Measurements from ENCODE around the gene RAB23.
"Not testable (repeated sequence)": the region's sequence is repeated elsewhere in the genome, so short reads cannot be mapped to it uniquely, and the experiment has no call there.

The RAB23 gene

GRCh38 chr6:57221936-57222742, at the start of gene RAB23:
Gene RAB23, minus strand, starts transcription at chr6:57222307. Its CDS starts 11,927 bp downstream, at chr6:57210380.
- peak; percentile 75 for DNase-seq

- DNase-seq = no peak
Observed at GRCh38 chr6:57268294-57268640, 46.2 kb upstream of the RAB23 start.

- peak; percentile 14 for DNase-seq
Observed at GRCh38 chr6:57267586-57268293, 45.6 kb upstream of the RAB23 start.

- DNase-seq = no peak
Observed at GRCh38 chr6:57265755-57266221, 43.7 kb upstream of the RAB23 start.

- DNase-seq = no peak
Observed at GRCh38 chr6:57263739-57264138, 41.6 kb upstream of the RAB23 start.

GRCh38 chr6:57262901-57263694, 41.0 kb upstream of the RAB23 start:
- DNase-seq = no peak

- DNase-seq = no peak
Observed at GRCh38 chr6:57262488-57262887, 40.4 kb upstream of the RAB23 start.

GRCh38 chr6:57261926-57262325, 39.8 kb upstream of the RAB23 start:
- DNase-seq = no peak

- no peak for DNase-seq
Observed at GRCh38 chr6:57259064-57259463, 37.0 kb upstream of the RAB23 start.

GRCh38 chr6:57257911-57258541, 35.9 kb upstream of the RAB23 start:
- DNase-seq = no peak

- DNase-seq = no peak
Observed at GRCh38 chr6:57256541-57256940, 34.4 kb upstream of the RAB23 start.

- no peak for DNase-seq
Observed at GRCh38 chr6:57255451-57256169, 33.5 kb upstream of the RAB23 start.

- DNase-seq = no peak
Observed at GRCh38 chr6:57254055-57254717, 32.1 kb upstream of the RAB23 start.

- no peak for DNase-seq
Observed at GRCh38 chr6:57252975-57253374, 30.9 kb upstream of the RAB23 start.

GRCh38 chr6:57252137-57252536, 30.0 kb upstream of the RAB23 start:
- DNase-seq = no peak

GRCh38 chr6:57250348-57250747, 28.2 kb upstream of the RAB23 start:
- no peak for DNase-seq

- DNase-seq = no peak
Observed at GRCh38 chr6:57248311-57248895, 26.3 kb upstream of the RAB23 start.

GRCh38 chr6:57247603-57248002, 25.5 kb upstream of the RAB23 start:
- no peak for DNase-seq

GRCh38 chr6:57246307-57246706, 24.2 kb upstream of the RAB23 start:
- DNase-seq = no peak

GRCh38 chr6:57243954-57244353, 21.8 kb upstream of the RAB23 start:
- no peak for DNase-seq

GRCh38 chr6:57243526-57243925, 21.4 kb upstream of the RAB23 start:
- DNase-seq = not testable (repeated sequence)

All from NCI-H1436 (cell line).